ENCODE data around the gene SF1. TPM values are rescaled to one million over a fixed set of nuclear protein-coding genes. Genes with fewer than 3 reads are reported as not detected.

SF1 gene
- polyA plus RNA-seq, 1 of the 3 experiments (the other 2 are of a cell fraction), result 66.3 TPM

DNA sequence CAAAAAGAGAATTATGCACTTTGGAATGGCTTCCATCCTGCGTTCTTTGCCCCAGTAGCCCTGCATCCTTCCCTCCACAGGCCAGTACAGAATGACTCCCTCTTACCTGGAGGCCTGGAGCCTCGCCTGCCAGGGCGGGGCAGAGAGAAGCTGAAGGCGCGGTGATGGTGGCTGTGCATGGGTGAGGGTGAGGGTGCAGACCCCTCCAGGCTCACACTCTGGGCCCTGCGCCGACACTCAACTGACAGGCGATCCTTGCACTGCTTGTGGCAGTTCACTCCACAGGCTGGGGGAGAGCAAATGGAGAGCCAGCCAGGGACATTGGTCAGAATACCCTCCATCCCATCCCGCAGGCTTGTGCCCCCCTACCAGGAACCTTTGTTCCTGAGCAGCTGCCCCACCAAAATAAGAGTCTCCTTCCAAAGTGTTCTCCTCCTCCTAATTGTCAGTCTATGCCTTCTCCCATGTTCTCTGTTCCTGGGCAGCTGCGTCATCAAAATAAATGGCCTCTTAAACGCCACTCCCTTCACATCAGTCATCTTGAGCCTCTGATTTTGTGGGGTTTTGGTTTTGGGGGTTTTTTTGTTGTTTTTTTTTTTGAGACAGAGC is 49.5 kb downstream of the SF1 start:
- Histone ChIP-seq H3K79me2 (ENCODE audit: insufficient read depth) (no peaks in the 10 kb centered on the region), H2AFZ (ENCODE audit: low read depth) (no peak overlapping the region), H3K9ac (no peak overlapping the region), H3K9me3 (no peaks in the 10 kb centered on the region), H3K9me2 (no peaks in the 10 kb centered on the region), H3K4me1 (ENCODE audit: control insufficient read depth in 1 of 2, insufficient read depth in 2 of 2, low read depth in 1 of 2, low read length in 1 of 2) (peaks cover 0 to 16% of the 10 kb centered on the region in 2 experiments; a peak in 1 of 4 replicates), H3K27ac (ENCODE audit: low read depth in 2 of 2, low read length in 1 of 2) (no peak overlapping the region), H3K4me2 (no peak overlapping the region), H3K36me3 (replicated peaks in 1 of 2; ENCODE audit: control insufficient read depth in 1 of 2, insufficient read depth in 2 of 2, low read length in 1 of 2) (no peaks in the 10 kb centered on the region), H3F3A (replicated peaks; ENCODE audit: insufficient read depth) (no peaks in the 10 kb centered on the region), H4K20me1 (ENCODE audit: insufficient read depth) (no peaks in the 10 kb centered on the region), H3K27me3 (ENCODE audit: insufficient read depth) (no peaks in the 10 kb centered on the region), H3K4me3 (ENCODE audit: low read depth in 2 of 2, low read length in 1 of 2) (no peak overlapping the region)
- CTCF ChIA-PET, result interaction anchor here (0.9 to 2.4 kb wide), 2 partner anchors 14 to 40 kb away, joined by 3 to 16 read pairs; partner anchors contain the start of gene RASGRP2
- TF ChIP-seq TEAD4 (IDR thresholded peaks at IDR 0.05; ENCODE audit: borderline replicate concordance, insufficient read depth) (no peak), TAF1 (IDR thresholded peaks at IDR 0.05; ENCODE audit: borderline replicate concordance, low read depth, low read length) (no peak), JUND (IDR thresholded peaks at IDR 0.05) (no peak), GATA2 (CRISPR knock-in tag; IDR thresholded peaks at IDR 0.05) (no peak), RCOR1 (IDR thresholded peaks at IDR 0.05; ENCODE audit: low read length) (no peak), FOSL2 (IDR thresholded peaks at IDR 0.05; ENCODE audit: borderline replicate concordance, low read depth) (no peak), SIN3A (IDR thresholded peaks at IDR 0.05; ENCODE audit: borderline replicate concordance, low read depth, low read length) (no peak), ELF1 (IDR thresholded peaks at IDR 0.05) (no peak), GABPA (IDR thresholded peaks at IDR 0.05; ENCODE audit: low read depth) (no peak), NRF1 (IDR thresholded peaks at IDR 0.05; ENCODE audit: low read depth, low read length) (no peak), RFX5 (IDR thresholded peaks at IDR 0.05; ENCODE audit: low read length) (no peak), EP300 (IDR thresholded peaks at IDR 0.05; ENCODE audit: borderline replicate concordance in 1 of 2, low read depth in 1 of 2, low read length in 1 of 2) (no peak)
- TF ChIP-seq, protein P1, sequence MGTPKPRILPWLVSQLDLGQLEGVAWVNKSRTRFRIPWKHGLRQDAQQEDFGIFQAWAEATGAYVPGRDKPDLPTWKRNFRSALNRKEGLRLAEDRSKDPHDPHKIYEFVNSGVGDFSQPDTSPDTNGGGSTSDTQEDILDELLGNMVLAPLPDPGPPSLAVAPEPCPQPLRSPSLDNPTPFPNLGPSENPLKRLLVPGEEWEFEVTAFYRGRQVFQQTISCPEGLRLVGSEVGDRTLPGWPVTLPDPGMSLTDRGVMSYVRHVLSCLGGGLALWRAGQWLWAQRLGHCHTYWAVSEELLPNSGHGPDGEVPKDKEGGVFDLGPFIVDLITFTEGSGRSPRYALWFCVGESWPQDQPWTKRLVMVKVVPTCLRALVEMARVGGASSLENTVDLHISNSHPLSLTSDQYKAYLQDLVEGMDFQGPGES (IDR thresholded peaks at IDR 0.05; ENCODE audit: low read depth, low read length), result no peak
- POLR2A ChIA-PET, result no interaction called here
- WGBS (ENCODE audit: low lambda C conversion rate), result 89% methylated on average over 10 of the region's 11 CpGs
- no peak for DNase-seq

DNA sequence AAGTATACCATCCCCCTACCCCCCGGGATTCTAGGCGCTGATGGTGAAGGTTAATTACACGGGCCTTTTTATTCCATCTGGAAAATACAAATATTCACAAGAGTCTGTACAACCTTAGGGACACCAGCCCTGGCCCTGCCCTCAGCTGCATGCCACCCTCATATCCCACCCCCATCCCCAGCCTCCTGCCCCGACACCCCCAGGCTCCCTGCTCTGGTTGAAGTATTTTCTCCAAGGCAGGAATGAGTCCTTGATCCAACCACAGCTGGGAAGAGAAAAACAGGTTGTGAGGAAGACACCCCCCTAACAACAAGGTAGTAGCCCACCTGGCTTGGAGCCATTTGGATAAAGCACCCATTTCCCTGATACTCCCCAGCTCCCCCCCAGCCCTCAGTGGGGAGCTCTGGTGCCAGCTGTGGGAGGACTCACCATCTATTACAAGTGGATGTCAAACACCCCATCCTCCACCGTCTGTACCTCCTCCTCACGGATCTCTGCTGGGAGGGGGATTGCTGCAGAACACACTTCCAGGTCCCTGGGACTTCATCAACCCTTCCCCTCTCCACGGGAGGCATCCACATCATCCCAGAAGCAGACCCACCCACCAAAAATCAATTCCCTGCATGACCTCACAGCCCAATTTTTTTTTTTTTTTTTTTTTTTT is 51.3 kb downstream of the SF1 start:
- no peak overlapping the region for H3K4me2 ChIP-seq
- 63% methylated on average over 7 of the region's 7 CpGs for WGBS (ENCODE audit: low lambda C conversion rate)
- TF ChIP-seq EP300 (IDR thresholded peaks at IDR 0.05; ENCODE audit: borderline replicate concordance in 1 of 2, low read depth in 1 of 2, low read length in 1 of 2) (no peak), SIN3A (IDR thresholded peaks at IDR 0.05; ENCODE audit: borderline replicate concordance, low read depth, low read length) (no peak), NFIC (IDR thresholded peaks at IDR 0.05; ENCODE audit: borderline replicate concordance) (no peak), CHD2 (IDR thresholded peaks at IDR 0.05; ENCODE audit: low read length, partially characterized antibody) (no peak), FOSL2 (IDR thresholded peaks at IDR 0.05; ENCODE audit: borderline replicate concordance, low read depth) (no peak), RFX5 (IDR thresholded peaks at IDR 0.05; ENCODE audit: low read length) (no peak), RCOR1 (IDR thresholded peaks at IDR 0.05; ENCODE audit: low read length) (no peak)
- TF ChIP-seq, protein P2, sequence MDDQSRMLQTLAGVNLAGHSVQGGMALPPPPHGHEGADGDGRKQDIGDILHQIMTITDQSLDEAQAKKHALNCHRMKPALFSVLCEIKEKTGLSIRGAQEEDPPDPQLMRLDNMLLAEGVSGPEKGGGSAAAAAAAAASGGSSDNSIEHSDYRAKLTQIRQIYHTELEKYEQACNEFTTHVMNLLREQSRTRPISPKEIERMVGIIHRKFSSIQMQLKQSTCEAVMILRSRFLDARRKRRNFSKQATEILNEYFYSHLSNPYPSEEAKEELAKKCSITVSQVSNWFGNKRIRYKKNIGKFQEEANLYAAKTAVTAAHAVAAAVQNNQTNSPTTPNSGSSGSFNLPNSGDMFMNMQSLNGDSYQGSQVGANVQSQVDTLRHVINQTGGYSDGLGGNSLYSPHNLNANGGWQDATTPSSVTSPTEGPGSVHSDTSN (IDR thresholded peaks at IDR 0.05), result no peak
- TF ChIP-seq, protein P3, sequence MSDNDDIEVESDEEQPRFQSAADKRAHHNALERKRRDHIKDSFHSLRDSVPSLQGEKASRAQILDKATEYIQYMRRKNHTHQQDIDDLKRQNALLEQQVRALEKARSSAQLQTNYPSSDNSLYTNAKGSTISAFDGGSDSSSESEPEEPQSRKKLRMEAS (IDR thresholded peaks at IDR 0.05; ENCODE audit: low read depth), result no peak
- TF ChIP-seq, protein P4, sequence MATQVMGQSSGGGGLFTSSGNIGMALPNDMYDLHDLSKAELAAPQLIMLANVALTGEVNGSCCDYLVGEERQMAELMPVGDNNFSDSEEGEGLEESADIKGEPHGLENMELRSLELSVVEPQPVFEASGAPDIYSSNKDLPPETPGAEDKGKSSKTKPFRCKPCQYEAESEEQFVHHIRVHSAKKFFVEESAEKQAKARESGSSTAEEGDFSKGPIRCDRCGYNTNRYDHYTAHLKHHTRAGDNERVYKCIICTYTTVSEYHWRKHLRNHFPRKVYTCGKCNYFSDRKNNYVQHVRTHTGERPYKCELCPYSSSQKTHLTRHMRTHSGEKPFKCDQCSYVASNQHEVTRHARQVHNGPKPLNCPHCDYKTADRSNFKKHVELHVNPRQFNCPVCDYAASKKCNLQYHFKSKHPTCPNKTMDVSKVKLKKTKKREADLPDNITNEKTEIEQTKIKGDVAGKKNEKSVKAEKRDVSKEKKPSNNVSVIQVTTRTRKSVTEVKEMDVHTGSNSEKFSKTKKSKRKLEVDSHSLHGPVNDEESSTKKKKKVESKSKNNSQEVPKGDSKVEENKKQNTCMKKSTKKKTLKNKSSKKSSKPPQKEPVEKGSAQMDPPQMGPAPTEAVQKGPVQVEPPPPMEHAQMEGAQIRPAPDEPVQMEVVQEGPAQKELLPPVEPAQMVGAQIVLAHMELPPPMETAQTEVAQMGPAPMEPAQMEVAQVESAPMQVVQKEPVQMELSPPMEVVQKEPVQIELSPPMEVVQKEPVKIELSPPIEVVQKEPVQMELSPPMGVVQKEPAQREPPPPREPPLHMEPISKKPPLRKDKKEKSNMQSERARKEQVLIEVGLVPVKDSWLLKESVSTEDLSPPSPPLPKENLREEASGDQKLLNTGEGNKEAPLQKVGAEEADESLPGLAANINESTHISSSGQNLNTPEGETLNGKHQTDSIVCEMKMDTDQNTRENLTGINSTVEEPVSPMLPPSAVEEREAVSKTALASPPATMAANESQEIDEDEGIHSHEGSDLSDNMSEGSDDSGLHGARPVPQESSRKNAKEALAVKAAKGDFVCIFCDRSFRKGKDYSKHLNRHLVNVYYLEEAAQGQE (IDR thresholded peaks at IDR 0.05; ENCODE audit: low read depth, low read length), result no peak
- TF ChIP-seq, protein P5, sequence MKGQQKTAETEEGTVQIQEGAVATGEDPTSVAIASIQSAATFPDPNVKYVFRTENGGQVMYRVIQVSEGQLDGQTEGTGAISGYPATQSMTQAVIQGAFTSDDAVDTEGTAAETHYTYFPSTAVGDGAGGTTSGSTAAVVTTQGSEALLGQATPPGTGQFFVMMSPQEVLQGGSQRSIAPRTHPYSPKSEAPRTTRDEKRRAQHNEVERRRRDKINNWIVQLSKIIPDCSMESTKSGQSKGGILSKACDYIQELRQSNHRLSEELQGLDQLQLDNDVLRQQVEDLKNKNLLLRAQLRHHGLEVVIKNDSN (IDR thresholded peaks at IDR 0.05; ENCODE audit: borderline replicate concordance, low read depth), result no peak

More for the DNA sequence above, 51.3 kb downstream of the SF1 start:
- H3K4me1 ChIP-seq (ENCODE audit: control insufficient read depth in 1 of 2, insufficient read depth in 2 of 2, low read depth in 1 of 2, low read length in 1 of 2), result peaks cover 0 to 20% of the 10 kb centered on the region in 2 experiments; a peak in 1 of 4 replicates
- no peak overlapping the region for H3K9ac ChIP-seq
- no peaks in the 10 kb centered on the region for H3K9me2 ChIP-seq
- H3K27me3 ChIP-seq (ENCODE audit: insufficient read depth), result no peaks in the 10 kb centered on the region; the same call in 1 of the 2 replicates
- H3F3A ChIP-seq (replicated peaks; ENCODE audit: insufficient read depth), result no peaks in the 10 kb centered on the region
- ChIA-PET CTCF (interaction anchor here (1.2 to 2.0 kb wide), 2 partner anchors 16 to 38 kb away, joined by 9 to 13 read pairs; partner anchors contain the start of gene RASGRP2), POLR2A (no interaction called here)
- H3K27ac ChIP-seq (ENCODE audit: low read depth in 2 of 2, low read length in 1 of 2), result no peak overlapping the region
- no peaks in the 10 kb centered on the region for H3K79me2 ChIP-seq (ENCODE audit: insufficient read depth)
- no peak overlapping the region for H3K4me3 ChIP-seq (ENCODE audit: low read depth in 2 of 2, low read length in 1 of 2)
- no peaks in the 10 kb centered on the region for H3K36me3 ChIP-seq (replicated peaks in 1 of 2; ENCODE audit: control insufficient read depth in 1 of 2, insufficient read depth in 2 of 2, low read length in 1 of 2)
- no peak overlapping the region for H2AFZ ChIP-seq (ENCODE audit: low read depth)
- H3K9me3 ChIP-seq, result no peaks in the 10 kb centered on the region
- no peaks in the 10 kb centered on the region for H4K20me1 ChIP-seq (ENCODE audit: insufficient read depth)
- DNase-seq, result no peak

All from SK-N-SH (cell line).